Naive thymus-derived CD4-positive, alpha-beta T cell (primary cell): ENCODE results near the gene DCP2. TPM values are rescaled to one million over a fixed set of nuclear protein-coding genes. Genes with fewer than 3 reads are reported as not detected.

Source experiments
- ATAC-seq: fragments of 150-1000 bp; cut with Tn5 transposase; 2 replicates; pipeline ENCODE4 v1.10.0; 2021; ENCODE audit warnings: mild to moderate bottlenecking, moderate library complexity
- CTCF ChIA-PET: fragments of 350-600 bp; sonication (Branson Sonifier 250); formaldehyde crosslinking; loops from one replicate; lab custom pipeline; 2021; ENCODE audit warnings: antibody characterized with exemption; lab: Charles Lee
- POLR2A ChIA-PET: fragments of 350-600 bp; sonication (Branson Sonifier 250); formaldehyde crosslinking; loops from one replicate; lab custom pipeline; 2021; ENCODE audit warnings: antibody characterized with exemption, inconsistent platforms; lab: Charles Lee
- DNase-seq, 9 donors: peaks; one replicate each; pipeline versions ENCODE4 v3.0.0 to v3.0.0-alpha.2; 2020 to 2022; ENCODE audit warnings: mixed read lengths in 1 of 9
- H3K27ac ChIP-seq: one replicate; pipeline ENCODE4 v1.7.0; 2013; ENCODE audit warnings: mild to moderate bottlenecking, low read depth, low read length, moderate library complexity
- H3K27me3 ChIP-seq, 2 donors: one replicate each; pipeline ENCODE4 v1.7.0; 2013; ENCODE audit warnings: low read length in 2 of 2, mild to moderate bottlenecking in 2 of 2, moderate library complexity in 2 of 2; ENCODE audit not compliant: control insufficient read depth in 2 of 2, insufficient read depth in 2 of 2
- H3K36me3 ChIP-seq, 3 experiments: 1 replicate in 2 of 3; 2 replicates in 1 of 3; pipeline ENCODE4 v1.7.0; 2013; ENCODE audit warnings: low read length in 3 of 3, mild to moderate bottlenecking in 3 of 3, moderate library complexity in 1 of 3; ENCODE audit not compliant: insufficient read depth in 3 of 3, control insufficient read depth in 2 of 3
- H3K4me1 ChIP-seq, 2 donors: one replicate each; pipeline ENCODE4 v1.7.0; 2013; ENCODE audit warnings: low read length in 2 of 2, mild to moderate bottlenecking in 2 of 2, moderate library complexity in 1 of 2; ENCODE audit not compliant: control insufficient read depth in 2 of 2, insufficient read depth in 2 of 2
- H3K4me3 ChIP-seq: 2 replicates; pipeline ENCODE4 v1.7.0; 2013; ENCODE audit warnings: mild to moderate bottlenecking, low read length
- H3K9me3 ChIP-seq, 3 experiments: 1 replicate in 2 of 3; 2 replicates in 1 of 3; pipeline ENCODE4 v1.7.0; 2013; ENCODE audit warnings: low read length in 3 of 3; ENCODE audit not compliant: control insufficient read depth in 2 of 3
- H3K27ac Mint-ChIP-seq, 9 donors: one replicate each; pipeline ENCODE4 v1.8.0; 2020 to 2022; ENCODE audit warnings: mixed read lengths in 9 of 9, mild to moderate bottlenecking in 8 of 9, moderate library complexity in 5 of 9, inconsistent platforms in 2 of 9
- H3K27me3 Mint-ChIP-seq, 5 donors: one replicate each; pipeline ENCODE4 v1.8.0; 2021 to 2022; ENCODE audit warnings: mixed read lengths in 5 of 5, mild to moderate bottlenecking in 1 of 5
- H3K36me3 Mint-ChIP-seq, 5 donors: one replicate each; pipeline ENCODE4 v1.8.0; 2020 to 2022; ENCODE audit warnings: mixed read lengths in 5 of 5, mild to moderate bottlenecking in 3 of 5, inconsistent platforms in 1 of 5
- H3K4me1 Mint-ChIP-seq, 7 donors: one replicate each; pipeline ENCODE4 v1.8.0; 2020 to 2022; ENCODE audit warnings: mixed read lengths in 7 of 7, mild to moderate bottlenecking in 3 of 7, inconsistent platforms in 1 of 7
- H3K4me3 Mint-ChIP-seq, 10 donors: one replicate each; pipeline ENCODE4 v1.8.0; 2020 to 2022; ENCODE audit warnings: mild to moderate bottlenecking in 10 of 10, mixed read lengths in 10 of 10, moderate library complexity in 6 of 10, inconsistent platforms in 2 of 10
- H3K9me3 Mint-ChIP-seq, 11 donors: one replicate each; pipeline ENCODE4 v1.8.0; 2020 to 2022; ENCODE audit warnings: mixed read lengths in 11 of 11, mild to moderate bottlenecking in 4 of 11, inconsistent platforms in 1 of 11, moderate library complexity in 1 of 11
- intact Hi-C, 2 donors: fragments of 100-400 bp; cut with micrococcal nuclease; formaldehyde crosslinking; loops; one replicate each; pipeline ENCODE4 v1.15.1; 2023
- polyA plus RNA-seq, 2 donors: library from polyadenylated mRNA; unstranded; fragments of 300-500 nt; fragmentation: Illumina TruSeq; gene quantifications; one replicate each; pipeline ENCODE4 v1.2.3, GENCODE V29; 2021
- total RNA-seq, 6 experiments: library from RNA in 5 of 6; stranded (reverse) in 5 of 6; gene quantifications; 1 replicate in 5 of 6; 2 replicates in 1 of 6; pipeline ENCODE4 v1.2.3 and lab custom pipeline; 2021 to 2026

The DCP2 gene
- total and polyA plus RNA-seq, 7 experiments from 2014 or later: 50.7 to 101 (median 65.0) TPM

GRCh38 chr5:113061846-113062780 is 85.5 kb downstream of the DCP2 start:
- ATAC-seq: peak; percentile 37
- Mint-ChIP-seq H3K36me3 (peaks cover 0 to 4% (median 0%) of the 10 kb centered on the region in 5 donors), H3K9me3 (no peaks in the 10 kb centered on the region), H3K4me1 (peaks cover 9 to 87% (median 44%) of the 10 kb centered on the region in 7 donors), H3K27me3 (no peaks in the 10 kb centered on the region), H3K4me3 (peak overlapping the region in 8 of 10 donors; percentile 2 to 62 (median 40)), H3K27ac (peak overlapping the region in 8 of 9 donors; percentile 26 to 73 (median 50))
- ChIA-PET POLR2A (interaction anchor here (0.7 kb wide), 1 partner anchor 29 kb away, joined by 4 read pairs; no protein-coding TSS in a partner anchor), CTCF (interaction anchor here (0.6 to 1.3 kb wide), 3 partner anchors 12 to 67 kb away, joined by 3 read pairs; no protein-coding TSS in a partner anchor)
- Histone ChIP-seq H3K27ac (peak overlapping the region; percentile 23), H3K4me1 (peaks cover 0 to 4% of the 10 kb centered on the region in 2 donors), H3K27me3 (no peaks in the 10 kb centered on the region), H3K4me3 (no peak overlapping the region), H3K36me3 (no peaks in the 10 kb centered on the region), H3K9me3 (no peaks in the 10 kb centered on the region)
- intact Hi-C loops: no loop called here
- peak in 3 of 9 donors; percentile 19 to 36 (median 26) for DNase-seq

GRCh38 chr5:113062869-113063508 is 86.4 kb downstream of the DCP2 start:
- Histone ChIP-seq H3K4me3 (no peak overlapping the region), H3K27me3 (no peaks in the 10 kb centered on the region), H3K4me1 (peaks cover 0 to 4% of the 10 kb centered on the region in 2 donors), H3K36me3 (no peaks in the 10 kb centered on the region), H3K9me3 (no peaks in the 10 kb centered on the region), H3K27ac (no peak overlapping the region)
- Mint-ChIP-seq H3K9me3 (no peaks in the 10 kb centered on the region), H3K4me3 (peak overlapping the region in 6 of 10 donors; percentile 3 to 62 (median 40)), H3K4me1 (peaks cover 6 to 83% (median 43%) of the 10 kb centered on the region in 7 donors), H3K27ac (peak overlapping the region in 6 of 9 donors; percentile 26 to 73 (median 64)), H3K36me3 (peaks cover 0 to 4% (median 0%) of the 10 kb centered on the region in 5 donors), H3K27me3 (no peaks in the 10 kb centered on the region)
- intact Hi-C loops: no loop called here
- DNase-seq (no peak), ATAC-seq (no peak)
- ChIA-PET POLR2A (no interaction called here), CTCF (interaction anchor here (1.0 kb wide), 1 partner anchor 11 kb away, joined by 3 read pairs; no protein-coding TSS in a partner anchor)

GRCh38 chr5:113063927-113064326 is 87.3 kb downstream of the DCP2 start:
- Histone ChIP-seq H3K36me3 (no peaks in the 10 kb centered on the region), H3K9me3 (no peaks in the 10 kb centered on the region), H3K4me3 (no peak overlapping the region), H3K27me3 (no peaks in the 10 kb centered on the region), H3K4me1 (peaks cover 0 to 4% of the 10 kb centered on the region in 2 donors), H3K27ac (no peak overlapping the region)
- H3K27me3 Mint-ChIP-seq: no peaks in the 10 kb centered on the region
- peaks cover 0 to 7% (median 0%) of the 10 kb centered on the region in 5 donors for H3K36me3 Mint-ChIP-seq
- H3K4me3 Mint-ChIP-seq: peak overlapping the region in 2 of 10 donors; percentile 34 to 57
- peak overlapping the region in 2 of 9 donors; percentile 62 to 73 for H3K27ac Mint-ChIP-seq
- H3K9me3 Mint-ChIP-seq: no peaks in the 10 kb centered on the region
- no peak for ATAC-seq
- peaks cover 6 to 79% (median 40%) of the 10 kb centered on the region in 7 donors for H3K4me1 Mint-ChIP-seq
- CTCF ChIA-PET: interaction anchor here (0.6 kb wide), 1 partner anchor 170 kb away, joined by 3 read pairs; no protein-coding TSS in a partner anchor
- intact Hi-C loops: no loop called here
- POLR2A ChIA-PET: interaction anchor here (0.8 kb wide), 1 partner anchor 10 kb away, joined by 3 read pairs; no protein-coding TSS in a partner anchor
- DNase-seq: no peak

- CTCF ChIA-PET: interaction anchor here (0.6 to 1.3 kb wide), 2 partner anchors 19 to 170 kb away, joined by 3 read pairs; no protein-coding TSS in a partner anchor
- no peak overlapping the region for H3K4me3 ChIP-seq
- no peak overlapping the region for H3K27ac ChIP-seq
- Mint-ChIP-seq H3K27ac (peak overlapping the region in 3 of 9 donors; percentile 3 to 73 (median 58)), H3K27me3 (no peaks in the 10 kb centered on the region), H3K4me1 (peaks cover 6 to 71% (median 32%) of the 10 kb centered on the region in 7 donors), H3K9me3 (no peaks in the 10 kb centered on the region), H3K36me3 (peaks cover 0 to 7% (median 0%) of the 10 kb centered on the region in 5 donors), H3K4me3 (no peak overlapping the region)
- no peaks in the 10 kb centered on the region for H3K36me3 ChIP-seq
- POLR2A ChIA-PET: interaction anchor here (0.8 kb wide), 1 partner anchor 9 kb away, joined by 3 read pairs; no protein-coding TSS in a partner anchor
- DNase-seq (no peak), ATAC-seq (no peak)
- H3K4me1 ChIP-seq: peaks cover 0 to 4% of the 10 kb centered on the region in 2 donors
- intact Hi-C loops: no loop called here
- H3K9me3 ChIP-seq: no peaks in the 10 kb centered on the region
- H3K27me3 ChIP-seq: no peaks in the 10 kb centered on the region
These were observed 88.2 kb downstream of the DCP2 start for GRCh38 chr5:113064806-113065205.

GRCh38 chr5:113065626-113066025 is 89.0 kb downstream of the DCP2 start:
- CTCF ChIA-PET: interaction anchor here (1.3 kb wide), 1 partner anchor 18 kb away, joined by 3 read pairs; no protein-coding TSS in a partner anchor
- Mint-ChIP-seq H3K9me3 (no peaks in the 10 kb centered on the region), H3K4me1 (peaks cover 6 to 62% (median 29%) of the 10 kb centered on the region in 7 donors), H3K27me3 (no peaks in the 10 kb centered on the region), H3K36me3 (peaks cover 0 to 7% (median 0%) of the 10 kb centered on the region in 5 donors), H3K4me3 (no peak overlapping the region), H3K27ac (peak overlapping the region in 3 of 9 donors; percentile 3 to 86 (median 73))
- no peak overlapping the region for H3K4me3 ChIP-seq
- DNase-seq (no peak), ATAC-seq (no peak)
- H3K36me3 ChIP-seq: no peaks in the 10 kb centered on the region
- POLR2A ChIA-PET: no interaction called here
- peaks cover 0 to 4% of the 10 kb centered on the region in 2 donors for H3K4me1 ChIP-seq
- H3K27ac ChIP-seq: no peak overlapping the region
- H3K9me3 ChIP-seq: no peaks in the 10 kb centered on the region
- H3K27me3 ChIP-seq: no peaks in the 10 kb centered on the region
- intact Hi-C loops: no loop called here
